ENCODE data around the gene DUSP15.

Gene DUSP15

DNA sequence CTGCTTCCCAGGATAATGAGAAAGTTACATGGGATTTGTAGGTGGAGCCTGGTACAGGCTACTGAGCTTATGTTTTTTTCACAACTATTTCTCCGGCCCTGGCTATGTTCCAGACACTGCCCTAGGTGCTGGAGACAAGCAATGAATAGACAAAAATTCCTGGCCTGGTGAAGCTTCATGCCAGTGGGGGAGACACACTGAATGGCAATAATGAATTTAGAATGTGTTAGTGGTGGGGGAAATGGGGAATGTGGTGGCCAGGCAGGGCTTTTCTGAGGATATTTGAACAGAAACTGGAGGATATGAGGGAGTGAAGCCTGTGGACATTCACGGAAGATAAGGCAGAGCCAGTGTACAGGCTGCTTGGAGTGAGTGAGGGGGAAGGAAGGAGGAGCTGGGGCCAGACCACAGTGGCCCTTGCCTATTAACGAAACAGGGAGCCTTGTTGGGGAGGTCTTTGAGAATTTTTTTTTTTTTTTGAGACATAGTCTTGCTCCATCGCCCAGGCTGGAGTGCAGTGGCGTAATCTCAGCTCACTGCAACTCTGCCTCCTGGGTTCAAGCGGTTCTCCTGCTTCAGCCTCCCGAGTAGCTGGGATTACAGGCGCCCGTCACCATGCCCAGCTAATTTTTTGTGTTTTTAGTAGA lies 31.6 kb downstream of the DUSP15 start:
- Histone ChIP-seq H3K36me3 (replicated peaks in 1 of 2; ENCODE audit: control insufficient read depth in 2 of 2, insufficient read depth in 2 of 2, low read length in 2 of 2) (no peaks in the 10 kb centered on the region), H3K79me1 (ENCODE audit: low read depth, low read length) (no peaks in the 10 kb centered on the region), H4K91ac (ENCODE audit: low read depth, low read length, poor library complexity) (no peak overlapping the region), H2BK120ac (ENCODE audit: low read depth, low read length) (no peak overlapping the region), H3K23ac (ENCODE audit: low read depth, low read length, poor library complexity) (no peak overlapping the region), H2AK5ac (ENCODE audit: low read depth, low read length) (no peak overlapping the region), H2AFZ (ENCODE audit: low read length) (no peak overlapping the region), H3K27ac (replicated peaks; ENCODE audit: low read length) (no peak overlapping the region), H3K9ac (ENCODE audit: low read depth, low read length, poor library complexity) (no peak overlapping the region), H2BK15ac (ENCODE audit: low read length) (no peak overlapping the region), H3K4me1 (ENCODE audit: control insufficient read depth in 2 of 2, insufficient read depth in 1 of 2, low read depth in 1 of 2, low read length in 2 of 2) (peaks cover 49 to 50% of the 10 kb centered on the region in 2 donors), H3K4ac (ENCODE audit: low read length) (no peak overlapping the region), H2BK12ac (ENCODE audit: low read length) (no peak overlapping the region), H3K4me2 (ENCODE audit: insufficient read depth, low read length, poor library complexity, severe bottlenecking) (no peak overlapping the region), H3K14ac (ENCODE audit: low read length) (no peak overlapping the region), H3K9me3 (replicated peaks in 1 of 2; ENCODE audit: control insufficient read depth in 2 of 2, insufficient read depth in 1 of 2, low read depth in 1 of 2, low read length in 2 of 2) (no peaks in the 10 kb centered on the region), H3K18ac (ENCODE audit: low read length) (no peak overlapping the region), H4K8ac (ENCODE audit: low read depth, low read length) (no peak overlapping the region), H3K4me3 (ENCODE audit: low read length in 2 of 2) (no peak overlapping the region), H2BK5ac (ENCODE audit: low read length) (no peak overlapping the region), H3K27me3 (ENCODE audit: control insufficient read depth in 3 of 3, insufficient read depth in 3 of 3, low read depth in 1 of 3, low read length in 3 of 3) (no peaks in the 10 kb centered on the region)
- no peak for DNase-seq (ENCODE audit: low spot score)
- no CpG with 5 or more reads among the region's 9 CpGs for WGBS, 2 donors (ENCODE audit: extremely low coverage in 2 of 2, insufficient read length in 2 of 2, insufficient replicate concordance in 1 of 2)

DNA sequence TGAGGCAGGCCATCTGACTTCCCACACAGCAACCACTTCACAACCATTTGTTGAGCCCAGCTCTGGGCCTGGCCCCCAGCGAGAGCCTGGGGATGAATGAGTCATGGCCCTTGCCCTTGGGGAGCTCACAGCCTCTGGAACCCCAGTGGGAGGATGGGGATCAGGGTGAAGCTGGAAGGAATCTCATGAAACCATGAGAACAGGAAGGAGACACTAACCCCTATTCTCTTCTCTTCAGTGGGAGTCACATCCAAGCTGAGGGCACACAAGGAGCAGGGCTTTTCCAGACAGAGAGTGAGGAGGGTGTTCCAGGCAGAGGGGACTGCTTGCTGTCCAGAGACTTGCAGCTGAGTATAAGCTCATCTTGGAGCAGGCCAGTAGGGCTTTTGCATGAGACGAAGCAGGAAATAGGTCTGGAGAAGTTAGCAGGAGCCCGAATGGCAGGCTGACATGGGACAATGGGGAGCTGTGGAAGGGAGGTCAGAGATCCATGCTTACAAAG lies 32.4 kb downstream of the DUSP15 start:
- H3K14ac ChIP-seq (ENCODE audit: low read length) = no peak overlapping the region
- no peak overlapping the region for H2BK120ac ChIP-seq (ENCODE audit: low read depth, low read length)
- peaks cover 41 to 47% of the 10 kb centered on the region in 2 donors for H3K4me1 ChIP-seq (ENCODE audit: control insufficient read depth in 2 of 2, insufficient read depth in 1 of 2, low read depth in 1 of 2, low read length in 2 of 2)
- no peak overlapping the region for H3K23ac ChIP-seq (ENCODE audit: low read depth, low read length, poor library complexity)
- H2AK5ac ChIP-seq (ENCODE audit: low read depth, low read length) = no peak overlapping the region
- H2BK15ac ChIP-seq (ENCODE audit: low read length) = no peak overlapping the region
- H3K9me3 ChIP-seq (replicated peaks in 1 of 2; ENCODE audit: control insufficient read depth in 2 of 2, insufficient read depth in 1 of 2, low read depth in 1 of 2, low read length in 2 of 2) = no peaks in the 10 kb centered on the region
- WGBS, 2 donors (ENCODE audit: extremely low coverage in 2 of 2, insufficient read length in 2 of 2, insufficient replicate concordance in 1 of 2) = no CpG with 5 or more reads among the region's 3 CpGs
- H3K4ac ChIP-seq (ENCODE audit: low read length) = no peak overlapping the region
- no peak overlapping the region for H3K18ac ChIP-seq (ENCODE audit: low read length)
- no peak overlapping the region for H3K27ac ChIP-seq (replicated peaks; ENCODE audit: low read length)
- no peak overlapping the region for H3K4me2 ChIP-seq (ENCODE audit: insufficient read depth, low read length, poor library complexity, severe bottlenecking)
- H2AFZ ChIP-seq (ENCODE audit: low read length) = peak overlapping the region; percentile 32
- H4K8ac ChIP-seq (ENCODE audit: low read depth, low read length) = no peak overlapping the region
- no peak overlapping the region for H3K9ac ChIP-seq (ENCODE audit: low read depth, low read length, poor library complexity)
- H2BK5ac ChIP-seq (ENCODE audit: low read length) = no peak overlapping the region
- no peak overlapping the region for H3K4me3 ChIP-seq (ENCODE audit: low read length in 2 of 2)
- no peak overlapping the region for H4K91ac ChIP-seq (ENCODE audit: low read depth, low read length, poor library complexity)
- DNase-seq (ENCODE audit: low spot score) = no peak
- H2BK12ac ChIP-seq (ENCODE audit: low read length) = no peak overlapping the region
- no peaks in the 10 kb centered on the region for H3K27me3 ChIP-seq (ENCODE audit: control insufficient read depth in 3 of 3, insufficient read depth in 3 of 3, low read depth in 1 of 3, low read length in 3 of 3)
- H3K79me1 ChIP-seq (ENCODE audit: low read depth, low read length) = no peaks in the 10 kb centered on the region
- no peaks in the 10 kb centered on the region for H3K36me3 ChIP-seq (replicated peaks in 1 of 2; ENCODE audit: control insufficient read depth in 2 of 2, insufficient read depth in 2 of 2, low read length in 2 of 2)

DNA sequence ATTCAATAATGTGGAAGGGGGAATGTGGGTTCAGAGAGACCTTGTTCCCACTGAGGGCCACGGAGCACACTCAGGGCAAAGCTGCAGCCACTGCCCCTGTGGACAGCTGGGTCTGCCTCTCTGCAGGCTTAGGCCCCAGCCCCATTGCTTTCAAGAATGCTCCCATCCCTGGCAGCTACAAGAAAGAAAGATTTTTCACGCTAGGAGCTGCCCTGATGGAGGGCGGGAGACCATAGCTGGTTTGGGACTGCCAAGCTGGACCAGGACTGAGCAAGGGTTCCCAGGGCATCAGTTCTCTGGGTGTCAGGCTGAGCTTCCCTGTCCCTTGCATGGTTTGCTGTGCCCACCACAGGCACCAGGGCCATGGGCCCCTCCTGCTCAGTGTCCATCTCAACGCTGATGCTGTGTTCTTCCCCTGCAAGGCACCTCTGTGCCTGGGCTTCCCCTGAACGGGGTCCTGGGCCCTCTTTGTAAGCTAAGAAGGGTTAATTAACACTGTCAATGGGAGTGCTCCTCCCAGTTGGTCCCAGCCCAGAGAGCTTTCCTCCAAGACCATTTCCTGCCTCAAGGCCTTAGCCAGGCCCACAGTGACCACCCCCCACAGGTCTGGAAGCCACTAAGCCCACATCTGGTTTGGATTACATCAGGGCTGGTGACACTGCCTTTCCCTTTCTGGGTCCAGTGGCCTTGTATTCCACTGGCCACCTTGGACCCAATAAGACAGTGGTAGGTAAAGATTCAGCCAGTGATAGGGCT lies 33.3 kb downstream of the DUSP15 start:
- H3K4me1 ChIP-seq (ENCODE audit: control insufficient read depth in 2 of 2, insufficient read depth in 1 of 2, low read depth in 1 of 2, low read length in 2 of 2) = peaks cover 32 to 38% of the 10 kb centered on the region in 2 donors
- no peak overlapping the region for H2BK120ac ChIP-seq (ENCODE audit: low read depth, low read length)
- H3K4me3 ChIP-seq (ENCODE audit: low read length in 2 of 2) = no peak overlapping the region
- H2BK5ac ChIP-seq (ENCODE audit: low read length) = no peak overlapping the region
- H3K9me3 ChIP-seq (replicated peaks in 1 of 2; ENCODE audit: control insufficient read depth in 2 of 2, insufficient read depth in 1 of 2, low read depth in 1 of 2, low read length in 2 of 2) = no peaks in the 10 kb centered on the region
- H2BK15ac ChIP-seq (ENCODE audit: low read length) = peak overlapping the region; percentile 3
- H3K23ac ChIP-seq (ENCODE audit: low read depth, low read length, poor library complexity) = no peak overlapping the region
- H3K14ac ChIP-seq (ENCODE audit: low read length) = no peak overlapping the region
- no peak overlapping the region for H3K4ac ChIP-seq (ENCODE audit: low read length)
- H3K4me2 ChIP-seq (ENCODE audit: insufficient read depth, low read length, poor library complexity, severe bottlenecking) = no peak overlapping the region
- H4K91ac ChIP-seq (ENCODE audit: low read depth, low read length, poor library complexity) = no peak overlapping the region
- peak overlapping the region; percentile 39 for H3K18ac ChIP-seq (ENCODE audit: low read length)
- H4K8ac ChIP-seq (ENCODE audit: low read depth, low read length) = no peak overlapping the region
- no peaks in the 10 kb centered on the region for H3K27me3 ChIP-seq (ENCODE audit: control insufficient read depth in 3 of 3, insufficient read depth in 3 of 3, low read depth in 1 of 3, low read length in 3 of 3)
- peak overlapping the region; percentile 6 for H2AK5ac ChIP-seq (ENCODE audit: low read depth, low read length)
- no peak overlapping the region for H2BK12ac ChIP-seq (ENCODE audit: low read length)
- DNase-seq (ENCODE audit: low spot score) = no peak
- WGBS, 2 donors (ENCODE audit: extremely low coverage in 2 of 2, insufficient read length in 2 of 2, insufficient replicate concordance in 1 of 2) = no CpG with 5 or more reads among the region's 5 CpGs
- no peak overlapping the region for H2AFZ ChIP-seq (ENCODE audit: low read length)
- H3K79me1 ChIP-seq (ENCODE audit: low read depth, low read length) = no peaks in the 10 kb centered on the region
- peak overlapping the region; percentile 35 for H3K9ac ChIP-seq (ENCODE audit: low read depth, low read length, poor library complexity)
- no peaks in the 10 kb centered on the region for H3K36me3 ChIP-seq (replicated peaks in 1 of 2; ENCODE audit: control insufficient read depth in 2 of 2, insufficient read depth in 2 of 2, low read length in 2 of 2)
- no peak overlapping the region for H3K27ac ChIP-seq (replicated peaks; ENCODE audit: low read length)
